ENCODE data around the gene CALU.

- no peak for TF ChIP-seq CTCF (IDR thresholded peaks at IDR 0.05)
- no peak for TF ChIP-seq POLR2A (IDR thresholded peaks at IDR 0.05)
- TF ChIP-seq EP300 (IDR thresholded peaks at IDR 0.05): no peak
Observed at GRCh38 chr7:128775744-128776474, 36.8 kb downstream of the CALU start, which contains the start of gene OPN1SW.
